ENCODE data around the gene KRT79.

The KRT79 gene

DNA sequence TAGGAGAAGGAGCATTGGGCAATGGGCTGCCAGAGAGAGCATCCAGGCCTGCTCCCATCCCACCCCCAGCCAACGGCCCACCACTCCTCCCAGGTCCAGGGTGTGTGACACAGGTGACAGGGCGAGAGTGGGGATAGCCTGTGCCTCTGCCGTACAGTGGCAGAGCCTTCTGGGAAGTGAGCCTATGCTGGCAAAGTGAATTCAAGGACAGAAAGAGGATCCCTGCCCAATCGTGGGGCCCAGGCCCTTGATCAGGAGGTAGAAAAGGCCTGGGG, 553 bp upstream of the KRT79 start:
- DNase-seq (ENCODE audit: low read depth) = no peak

DNA sequence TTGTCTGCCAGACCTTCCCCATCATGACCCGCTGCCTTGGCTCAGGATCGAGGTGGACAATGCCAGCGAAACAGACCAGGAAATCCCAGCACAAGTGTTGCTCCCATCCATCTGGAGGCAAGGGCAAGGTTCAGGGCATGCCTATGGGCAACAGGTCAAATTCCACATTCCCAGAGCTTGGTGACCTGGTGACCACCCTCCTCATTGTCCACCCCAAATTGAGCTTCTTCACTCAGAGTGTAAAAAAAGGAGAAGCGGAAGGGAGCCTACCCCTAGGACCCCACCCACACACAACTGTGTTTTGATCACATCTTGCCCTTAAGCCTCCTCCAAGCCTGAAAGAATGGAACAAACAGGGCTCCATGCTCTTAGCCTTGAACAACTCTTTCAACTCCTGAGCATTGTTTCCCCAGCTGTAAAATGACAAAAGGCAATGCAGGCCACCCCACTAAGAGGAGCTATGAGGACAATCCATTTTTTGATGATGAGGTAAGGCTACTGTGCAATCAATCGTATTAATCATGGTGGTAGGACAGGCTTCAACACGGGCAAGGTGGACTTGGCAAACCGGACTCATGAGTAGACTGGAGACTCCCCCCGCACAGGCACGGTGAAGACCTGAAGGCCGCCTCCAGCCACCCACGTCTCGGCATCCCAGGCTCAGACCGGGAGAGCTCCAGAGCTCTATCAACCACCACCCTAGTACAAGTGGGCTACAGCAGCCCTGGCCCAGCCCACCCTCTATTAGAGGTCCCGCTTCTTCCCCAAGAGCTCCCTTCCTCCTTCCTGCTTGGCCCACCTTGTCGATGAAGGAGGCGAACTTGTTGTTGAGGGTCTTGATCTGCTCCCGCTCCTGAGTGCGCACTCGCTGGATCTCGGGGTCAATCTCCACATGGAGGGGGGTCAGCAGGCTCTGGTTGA, 866 bp downstream of the KRT79 start:
- no peak for DNase-seq (ENCODE audit: low read depth)

DNA sequence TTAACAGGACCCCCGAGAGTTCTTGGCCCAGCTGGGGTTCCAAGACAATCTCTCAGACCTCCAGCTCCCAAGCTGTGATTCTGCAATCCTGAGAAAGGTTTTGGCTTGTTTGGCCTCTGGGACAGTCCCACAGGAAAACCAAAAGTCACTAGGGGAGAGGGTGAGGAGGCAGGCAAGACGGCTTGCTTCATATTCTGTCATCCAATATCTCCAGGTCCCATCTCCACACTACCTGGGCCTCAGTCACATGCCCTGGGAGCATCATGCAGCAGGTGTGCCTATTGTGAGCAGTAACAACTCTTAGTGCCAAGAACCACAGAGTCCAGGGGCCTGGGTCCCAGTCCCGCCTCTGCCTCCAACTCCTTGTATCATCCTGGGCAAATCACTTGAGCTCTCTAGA, 1.7 kb downstream of the KRT79 start:
- no peak for DNase-seq (ENCODE audit: low read depth)

DNA sequence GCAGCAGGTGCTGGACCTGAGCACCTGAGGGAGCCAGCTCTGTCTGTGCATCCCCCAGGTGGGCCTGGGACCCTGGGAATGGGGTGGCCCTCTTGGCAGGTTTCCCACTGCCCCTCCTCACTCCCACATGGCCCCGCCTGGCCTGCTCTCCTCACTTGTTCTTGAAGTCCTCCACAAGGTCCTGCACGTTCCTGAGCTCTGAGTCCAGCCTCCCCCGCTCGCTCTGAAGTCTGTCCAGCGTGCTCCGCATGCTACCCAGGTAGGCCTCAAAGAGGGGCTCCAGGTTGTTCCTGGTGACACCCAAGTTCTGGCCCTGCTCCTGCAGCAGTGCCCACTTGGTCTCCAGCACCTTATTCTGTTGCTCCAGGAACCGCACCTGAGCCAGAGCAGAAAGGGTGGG, 2.9 kb downstream of the KRT79 start:
- no peak for DNase-seq (ENCODE audit: low read depth)

DNA sequence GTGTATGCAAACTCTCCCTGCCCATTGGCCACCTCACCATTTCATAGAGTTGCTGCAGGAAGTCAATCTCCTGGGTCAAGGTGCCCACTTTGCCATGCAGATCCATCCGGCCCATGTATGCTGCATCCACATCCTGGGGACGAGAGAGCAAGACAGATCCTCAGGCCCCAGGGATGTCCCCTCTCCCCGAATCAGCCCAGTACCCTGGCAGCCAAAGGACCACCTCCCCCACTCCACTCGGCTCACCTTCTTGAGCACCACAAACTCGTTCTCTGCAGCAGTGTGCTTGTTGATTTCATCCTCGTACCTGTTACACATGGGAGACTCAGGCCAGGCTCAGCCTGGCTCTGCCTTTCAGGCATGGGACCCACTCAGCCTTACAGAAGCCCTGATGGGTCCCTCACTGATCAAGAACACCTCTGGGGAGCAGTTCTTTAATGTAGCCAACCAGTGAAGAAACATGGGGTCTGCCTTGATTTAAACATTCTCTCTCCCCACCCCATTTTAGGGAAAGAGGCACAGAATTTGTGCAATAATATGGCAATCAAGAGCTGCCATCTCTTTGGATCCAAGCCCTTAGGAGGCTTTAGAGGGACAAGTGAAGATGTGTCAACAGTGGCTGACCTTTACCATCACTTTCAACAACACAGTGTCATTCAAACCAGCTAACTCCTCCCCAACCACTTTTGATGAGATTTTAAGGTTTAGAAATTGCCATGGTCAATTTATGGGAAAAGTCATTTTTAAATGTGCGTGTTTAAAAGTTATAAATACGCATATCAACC, 3.9 kb downstream of the KRT79 start:
- no peak for DNase-seq (ENCODE audit: low read depth)

DNA sequence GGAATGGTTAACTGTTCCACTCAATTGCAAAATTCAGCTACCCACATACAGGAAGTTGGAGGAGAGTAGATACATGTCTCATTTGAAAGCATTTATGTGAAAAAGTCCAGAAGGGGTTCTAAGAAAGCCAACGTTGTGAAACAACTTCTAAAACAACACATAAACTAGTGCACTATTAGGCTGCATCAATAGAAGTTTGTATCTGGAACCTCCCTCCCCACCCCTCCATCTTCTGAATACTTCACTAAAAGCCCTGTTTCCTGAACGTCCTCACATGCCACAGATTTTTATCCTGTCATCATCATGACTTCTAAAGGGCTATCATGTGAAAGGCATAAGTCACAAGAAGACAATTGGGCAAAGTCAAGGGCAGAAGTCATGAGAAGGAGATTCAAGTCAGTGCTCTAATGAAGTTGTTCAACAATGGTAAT, 5.5 kb downstream of the KRT79 start:
- DNase-seq (ENCODE audit: low read depth) = no peak

DNA sequence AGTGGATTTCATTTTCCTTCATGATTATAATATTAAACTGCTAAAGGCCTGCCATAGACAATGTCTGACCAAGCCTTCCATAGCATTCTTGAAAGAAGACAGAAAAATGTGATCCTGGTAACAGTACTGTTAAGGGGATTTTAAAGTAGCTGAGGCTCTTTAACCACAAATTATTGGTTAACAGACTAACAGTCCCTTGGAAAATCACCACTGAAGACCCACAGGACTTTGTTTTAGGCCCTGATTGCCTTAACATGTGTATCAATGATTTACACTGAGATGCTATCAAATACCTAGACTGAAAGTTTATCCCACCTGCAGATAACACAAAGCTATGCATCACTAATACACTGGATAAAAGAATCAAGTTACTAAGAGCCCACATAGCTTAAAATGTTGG, 6.0 kb downstream of the KRT79 start:
- DNase-seq (ENCODE audit: low read depth) = no peak

DNA sequence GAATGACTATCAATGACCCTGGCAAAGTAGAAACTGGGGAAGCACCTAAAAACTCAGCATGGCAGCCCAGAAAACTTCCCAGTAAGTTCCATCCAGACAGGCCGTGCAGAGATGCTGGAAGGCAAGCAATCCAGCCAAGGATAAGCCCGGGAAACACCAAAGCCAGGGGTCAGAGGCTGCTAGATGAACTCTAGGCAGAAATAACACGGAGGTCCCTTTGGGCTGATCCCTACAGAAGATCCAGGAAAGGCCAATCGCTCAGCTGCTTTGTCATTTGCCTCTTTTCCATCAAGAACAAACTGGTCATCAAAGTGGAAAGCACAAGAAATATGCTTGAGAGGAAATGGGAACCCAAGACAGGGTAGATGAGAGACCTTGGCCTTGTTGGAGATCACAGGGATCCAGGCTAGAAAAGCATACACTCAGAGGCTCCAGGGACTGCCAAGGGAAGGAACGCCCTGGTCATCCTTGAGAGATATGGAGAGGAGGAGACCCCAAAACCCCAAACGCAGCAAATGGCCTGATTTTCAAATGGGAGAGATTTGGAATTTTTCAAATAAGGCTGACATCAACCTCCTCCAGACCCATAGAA, 6.5 kb downstream of the KRT79 start:
- no peak for DNase-seq (ENCODE audit: low read depth)

DNA sequence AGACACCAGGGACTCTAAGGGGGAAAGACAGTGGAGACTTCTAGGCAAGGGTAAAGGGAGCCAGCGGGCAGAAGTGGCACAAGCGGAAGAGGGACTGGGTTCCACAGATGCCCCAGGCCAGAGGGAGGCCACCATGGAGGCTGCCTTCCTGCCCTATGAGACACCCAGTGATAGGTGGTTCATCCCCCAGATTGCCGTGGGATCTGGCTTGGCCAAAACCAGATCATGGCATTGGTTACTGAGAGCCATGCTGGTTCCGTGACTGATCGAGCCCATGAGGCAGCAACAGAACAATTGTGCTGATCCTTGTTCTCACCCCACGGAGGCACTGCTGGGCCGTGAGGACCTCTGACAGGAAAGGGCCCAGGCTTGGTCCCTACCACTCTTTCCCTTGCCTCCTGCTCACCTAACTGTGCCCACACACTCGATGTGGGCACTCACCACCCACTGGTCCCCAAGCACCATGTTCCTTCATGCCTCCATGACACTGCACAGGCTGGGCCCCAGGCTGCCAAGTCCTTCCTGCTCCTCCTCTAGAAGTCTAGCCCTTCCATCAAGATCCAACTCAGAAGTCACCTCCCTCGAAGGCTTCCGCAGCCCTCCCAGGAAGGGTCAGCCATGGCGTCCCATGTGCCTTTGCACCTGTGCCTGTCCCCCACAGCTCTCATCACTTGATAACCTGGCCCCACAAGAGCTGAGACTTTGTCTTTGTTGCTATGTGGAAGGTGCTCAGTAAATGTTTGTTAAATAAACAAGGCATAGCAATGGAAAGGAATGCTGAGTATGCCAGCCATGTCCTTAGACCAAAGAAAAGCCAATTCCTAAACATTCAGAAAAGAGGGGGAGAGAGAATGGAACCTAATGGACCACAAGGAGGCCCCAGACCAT, 7.3 kb downstream of the KRT79 start:
- DNase-seq (ENCODE audit: low read depth) = no peak

DNA sequence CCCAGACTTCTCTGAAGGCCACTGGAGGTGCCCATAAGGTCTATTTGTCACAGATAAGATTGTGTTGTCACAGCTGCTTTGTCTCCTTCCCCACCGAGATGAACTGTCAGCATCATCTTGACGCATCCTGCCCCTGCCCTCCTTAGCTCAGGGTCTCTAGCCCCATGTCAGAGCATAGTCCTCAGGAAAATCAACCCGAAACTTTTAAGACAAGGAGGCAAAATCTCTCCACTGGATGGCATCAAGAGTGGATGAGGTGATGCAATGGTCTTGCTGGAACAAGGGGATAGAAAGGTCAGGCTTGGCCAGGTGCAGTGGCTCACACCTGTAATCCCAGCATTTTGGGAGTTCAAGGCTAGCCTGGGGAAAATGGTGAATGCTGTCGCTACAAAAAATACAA, 8.2 kb downstream of the KRT79 start:
- DNase-seq (ENCODE audit: low read depth) = no peak

DNA sequence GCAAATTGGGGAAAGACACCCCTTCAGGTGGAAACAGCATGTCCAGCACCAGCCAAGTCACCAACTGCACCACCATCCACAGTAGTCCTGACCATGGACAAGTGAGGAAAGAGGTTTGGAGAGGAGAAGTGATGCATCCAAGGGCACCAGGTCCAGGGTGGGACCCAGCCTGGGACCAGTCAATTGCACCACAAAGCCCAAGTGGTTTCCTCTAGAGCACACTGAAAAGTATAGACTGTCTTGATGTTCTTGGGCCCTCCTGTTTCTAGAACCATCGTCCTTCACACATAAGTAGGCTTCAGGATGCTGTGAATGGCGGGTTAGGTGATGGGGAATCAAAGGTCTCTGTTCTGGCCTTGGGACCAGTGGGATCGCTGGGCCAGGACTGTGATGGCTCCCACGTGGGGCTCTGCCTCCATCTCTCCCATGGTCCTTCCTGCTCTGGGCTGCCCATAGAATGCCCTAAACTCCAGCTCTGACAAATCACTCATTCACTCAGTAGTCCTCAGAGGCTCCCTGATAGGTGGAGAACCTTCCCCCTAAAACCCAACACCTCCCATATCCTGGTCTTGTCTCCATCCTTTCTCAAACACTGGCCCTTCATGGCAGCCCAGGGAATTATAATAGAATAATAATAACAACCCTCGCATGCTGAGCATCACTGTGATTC, 9.2 kb downstream of the KRT79 start:
- no peak for DNase-seq (ENCODE audit: low read depth)

DNA sequence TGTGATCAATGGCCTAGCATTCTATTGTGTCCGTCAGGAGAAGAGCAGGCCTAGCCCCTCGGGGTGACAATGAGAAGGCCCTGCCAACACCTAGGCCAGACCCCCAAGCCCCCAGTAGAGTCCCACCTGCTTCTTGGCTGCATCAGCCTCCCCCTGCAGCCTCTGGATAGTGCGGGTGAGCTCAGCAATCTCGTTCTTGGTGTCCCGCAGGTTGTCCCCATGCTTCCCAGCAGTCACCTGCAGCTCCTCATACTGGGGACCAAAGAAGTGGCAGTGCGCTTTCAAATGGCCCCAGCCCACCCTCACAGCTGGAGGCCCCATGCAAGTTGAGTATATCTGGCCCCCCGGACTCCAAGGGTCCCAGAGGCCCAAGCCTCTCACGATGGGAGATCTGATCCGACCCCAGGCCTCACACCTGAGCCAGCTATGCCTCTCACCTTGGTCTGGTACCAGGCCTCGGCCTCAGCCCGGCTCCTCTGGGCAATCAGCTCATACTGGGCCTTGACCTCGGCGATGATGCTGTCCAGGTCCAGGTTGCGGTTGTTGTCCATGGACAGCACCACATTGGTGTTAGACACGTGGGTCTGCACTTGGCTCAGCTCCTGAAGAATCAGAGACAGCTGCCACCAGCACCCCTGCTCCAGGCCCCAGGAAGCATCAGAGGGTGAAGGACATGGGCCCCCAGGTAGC, 10.2 kb downstream of the KRT79 start:
- no peak for DNase-seq (ENCODE audit: low read depth)

DNA sequence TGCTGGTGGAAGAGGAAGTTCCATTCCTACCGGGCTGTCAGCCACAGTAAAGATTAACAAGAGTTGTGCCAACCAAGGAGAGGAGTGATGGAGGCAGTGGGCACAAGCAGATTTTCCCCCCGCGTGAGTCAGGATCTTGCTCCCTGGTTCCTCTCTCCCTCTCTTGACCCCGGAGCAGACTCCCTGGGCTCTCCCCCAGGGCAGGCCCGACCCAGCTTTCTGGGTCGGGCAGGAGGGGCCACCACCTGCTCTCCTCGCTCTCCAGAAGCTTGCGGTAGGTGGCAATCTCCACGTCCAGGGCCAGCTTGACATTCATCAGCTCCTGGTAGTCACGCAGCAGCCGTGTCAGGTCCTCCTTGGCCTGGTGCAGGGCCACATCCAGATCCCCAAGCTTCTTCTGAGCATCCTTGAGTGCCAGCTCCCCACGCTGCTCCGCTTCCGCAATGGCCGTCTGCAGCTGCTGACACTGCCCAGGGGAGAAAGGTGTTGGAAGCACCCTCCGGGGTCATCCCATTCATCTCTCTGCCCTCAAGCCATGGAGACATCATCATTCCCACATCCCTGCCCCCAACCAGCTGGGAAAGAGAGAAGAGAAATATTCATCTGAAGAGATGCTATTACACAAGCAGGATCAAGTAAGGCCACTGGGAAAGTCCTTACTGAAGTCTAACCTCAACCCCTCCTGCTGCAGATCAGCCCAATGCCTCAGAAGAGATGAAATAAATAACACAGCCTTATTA, 11.2 kb downstream of the KRT79 start:
- no peak for DNase-seq (ENCODE audit: low read depth)

DNA sequence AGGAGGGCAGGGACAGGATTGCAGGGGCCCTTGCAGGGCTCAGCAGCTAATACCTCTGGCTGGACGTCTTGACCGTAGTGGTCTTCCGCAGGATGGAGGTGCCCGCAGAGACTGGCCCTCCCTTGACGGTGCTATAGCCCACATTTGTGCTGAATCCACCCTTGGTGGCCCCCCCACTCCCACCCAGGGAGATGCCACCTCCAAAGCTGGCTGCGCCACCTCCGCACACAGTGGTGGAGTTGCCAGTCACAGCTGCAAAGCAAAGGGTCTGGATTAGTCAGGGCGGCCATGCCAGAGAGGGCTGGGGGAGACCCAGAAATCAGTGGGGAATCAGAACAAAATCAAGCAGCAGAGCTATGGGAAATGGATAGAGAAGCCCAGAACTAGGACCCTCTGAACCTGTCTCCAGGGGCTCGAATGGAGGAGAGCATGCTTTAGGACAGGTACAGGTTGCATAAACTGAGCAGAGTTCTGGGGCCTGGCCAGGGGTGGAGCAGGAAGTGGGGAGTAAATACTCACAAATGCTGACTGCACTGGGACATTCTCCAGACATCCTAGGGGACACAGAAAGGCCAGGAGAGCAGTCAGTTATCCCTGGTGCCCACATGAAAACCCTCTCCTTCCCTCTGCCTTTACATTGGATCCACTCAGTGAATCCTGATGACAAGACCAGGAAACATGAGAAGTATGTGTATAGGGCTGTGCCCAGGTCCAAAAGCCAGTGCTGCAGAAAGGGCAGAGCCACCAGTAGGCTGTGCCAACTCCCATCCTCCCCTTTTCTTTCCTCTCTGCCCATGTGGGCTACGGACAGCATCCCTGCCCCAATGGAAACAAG, 12.1 kb downstream of the KRT79 start:
- DNase-seq (ENCODE audit: low read depth) = no peak

DNA sequence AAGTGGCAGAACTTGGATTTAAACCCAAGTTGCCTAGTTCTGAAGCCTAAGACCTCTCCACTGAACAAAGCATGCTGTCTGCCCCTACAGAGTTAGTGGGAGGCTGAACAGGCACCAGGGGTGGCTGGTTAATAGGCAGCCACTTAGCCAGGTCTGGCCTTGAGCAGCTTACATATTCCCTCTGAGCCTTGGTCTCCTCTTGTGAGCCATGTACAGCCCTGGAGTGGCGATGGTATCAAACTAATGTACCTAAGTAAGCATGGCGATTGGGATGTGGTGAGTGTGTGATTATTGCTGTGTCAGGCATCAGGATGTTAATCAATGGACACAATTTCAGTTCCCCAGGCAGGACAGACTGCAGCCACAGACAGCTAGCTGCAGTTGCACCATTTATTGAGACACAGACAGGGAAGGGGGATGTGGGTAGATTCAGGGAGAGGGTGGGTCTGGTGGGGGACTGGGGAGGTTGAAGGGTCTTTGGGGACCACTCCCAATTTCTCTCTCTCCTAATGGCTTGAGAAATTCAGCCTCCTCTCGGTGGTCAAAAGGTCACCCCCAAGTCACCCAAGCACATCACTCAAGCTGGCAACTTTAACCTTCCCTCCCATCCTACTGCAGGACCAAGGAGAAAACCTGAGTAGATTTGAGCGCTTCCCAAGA, 12.9 kb downstream of the KRT79 start:
- no peak for DNase-seq (ENCODE audit: low read depth)

DNA sequence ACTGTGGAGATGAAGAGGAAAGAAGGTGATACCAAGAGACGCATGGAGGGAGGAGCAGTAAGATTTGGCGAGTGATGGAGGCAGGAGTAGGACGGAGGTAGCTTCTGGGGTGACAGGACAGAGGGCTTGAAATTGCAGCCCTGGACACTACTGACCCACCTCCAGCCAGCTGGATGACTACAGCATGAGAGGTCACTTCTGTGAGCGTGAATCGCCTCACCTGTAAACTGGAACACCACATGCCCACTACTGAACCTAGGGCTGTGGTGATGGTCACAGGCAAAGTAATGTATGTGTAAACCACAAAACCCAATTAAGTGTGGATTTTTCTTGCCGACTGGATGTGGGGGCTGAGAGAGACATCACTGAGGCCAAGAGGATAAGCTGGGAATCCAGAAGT, 13.6 kb downstream of the KRT79 start:
- no peak for DNase-seq (ENCODE audit: low read depth)

DNA sequence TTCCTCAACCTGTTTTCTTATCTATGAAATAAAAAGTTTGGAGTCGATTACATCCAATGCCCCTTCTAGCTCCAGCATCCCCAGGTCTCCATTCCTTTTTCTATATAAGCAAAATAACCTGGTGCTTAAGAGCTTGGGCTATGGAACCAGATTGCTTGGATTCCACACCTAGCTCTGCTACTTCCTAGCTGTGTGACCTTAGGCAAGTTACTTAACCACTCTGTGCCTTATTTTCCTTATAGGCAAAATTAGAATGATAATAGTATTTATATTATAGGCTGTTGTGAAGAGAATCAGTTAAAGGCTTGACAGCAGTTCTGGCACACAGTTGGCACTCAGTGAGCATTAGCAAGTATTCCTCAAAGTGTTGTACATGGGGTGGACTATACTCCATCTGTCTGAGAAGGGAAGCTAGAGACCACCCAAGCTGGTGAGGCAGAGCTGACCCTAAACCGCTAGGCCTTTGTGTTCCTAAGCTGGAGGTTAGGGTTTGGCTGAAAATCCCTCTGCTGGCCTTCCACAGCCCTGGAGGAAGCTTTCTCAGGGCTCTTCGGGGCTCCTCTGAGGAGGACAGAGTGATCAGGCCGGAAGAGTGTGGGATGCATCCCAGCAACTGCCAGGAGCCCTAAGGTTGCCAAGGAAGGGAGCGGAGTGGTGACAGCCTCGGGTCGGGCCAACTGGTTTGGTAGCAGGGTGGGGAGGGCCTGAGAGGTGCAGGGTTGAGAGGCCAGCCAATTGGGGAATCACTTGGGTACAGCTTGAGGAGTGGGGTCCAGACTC, 14.2 kb downstream of the KRT79 start:
- DNase-seq (ENCODE audit: low read depth) = no peak

DNA sequence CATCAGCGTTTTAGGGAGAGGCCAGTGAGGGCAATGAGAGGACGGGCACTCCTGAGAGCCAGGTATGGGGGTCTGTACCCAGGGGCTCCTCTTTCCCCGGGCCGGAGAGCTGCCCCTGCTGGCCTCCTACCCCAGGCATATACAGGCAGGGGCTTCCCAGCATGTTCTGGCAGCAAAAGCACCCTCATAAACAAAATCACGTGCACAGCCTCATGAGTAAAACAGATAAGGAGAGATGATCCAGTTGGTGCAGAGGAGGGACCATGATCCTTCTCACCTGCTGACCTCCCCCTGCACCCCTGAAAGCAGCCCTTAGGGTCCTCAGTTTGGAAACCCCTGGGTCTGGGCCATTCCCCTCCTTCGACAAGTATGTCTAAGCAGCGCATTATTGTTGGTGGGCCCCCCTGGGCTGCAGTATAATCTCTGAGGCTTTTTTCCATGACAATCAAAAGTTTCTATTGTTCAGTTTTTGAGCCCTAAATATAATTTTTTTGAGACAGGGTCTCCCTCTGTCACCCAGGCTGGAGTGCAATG, 15.2 kb downstream of the KRT79 start:
- DNase-seq (ENCODE audit: low read depth) = no peak

Data from fibroblast of gingiva (primary cell).